ENCODE measurements around the gene RAB21. TPM values are rescaled to one million over a fixed set of nuclear protein-coding genes. Genes with fewer than 3 reads are reported as not detected.

Gene RAB21
- total RNA-seq, 1 donor: 12.7 TPM

- no peak overlapping the region for H3K4me3 ChIP-seq (ENCODE audit: insufficient read depth, low read length)
- H2AFZ ChIP-seq (ENCODE audit: low read length): peak overlapping the region; percentile 69
- no peak overlapping the region for H3K4me2 ChIP-seq (ENCODE audit: insufficient read depth, low read length)
- no peaks in the 10 kb centered on the region for H3K27me3 ChIP-seq (ENCODE audit: insufficient read depth, low read length)
- no peaks in the 10 kb centered on the region for H3K79me2 ChIP-seq (ENCODE audit: insufficient read depth, low read length)
- DNase-seq (ENCODE audit: insufficient read length, low spot score, missing footprints): no peak
- no peaks in the 10 kb centered on the region for H3K9me3 ChIP-seq (ENCODE audit: low read depth, low read length)
- no peak overlapping the region for H3K27ac ChIP-seq (ENCODE audit: low read depth, low read length)
- H3K36me3 ChIP-seq (ENCODE audit: insufficient read depth, low read length): no peaks in the 10 kb centered on the region
- TF ChIP-seq, protein P1, sequence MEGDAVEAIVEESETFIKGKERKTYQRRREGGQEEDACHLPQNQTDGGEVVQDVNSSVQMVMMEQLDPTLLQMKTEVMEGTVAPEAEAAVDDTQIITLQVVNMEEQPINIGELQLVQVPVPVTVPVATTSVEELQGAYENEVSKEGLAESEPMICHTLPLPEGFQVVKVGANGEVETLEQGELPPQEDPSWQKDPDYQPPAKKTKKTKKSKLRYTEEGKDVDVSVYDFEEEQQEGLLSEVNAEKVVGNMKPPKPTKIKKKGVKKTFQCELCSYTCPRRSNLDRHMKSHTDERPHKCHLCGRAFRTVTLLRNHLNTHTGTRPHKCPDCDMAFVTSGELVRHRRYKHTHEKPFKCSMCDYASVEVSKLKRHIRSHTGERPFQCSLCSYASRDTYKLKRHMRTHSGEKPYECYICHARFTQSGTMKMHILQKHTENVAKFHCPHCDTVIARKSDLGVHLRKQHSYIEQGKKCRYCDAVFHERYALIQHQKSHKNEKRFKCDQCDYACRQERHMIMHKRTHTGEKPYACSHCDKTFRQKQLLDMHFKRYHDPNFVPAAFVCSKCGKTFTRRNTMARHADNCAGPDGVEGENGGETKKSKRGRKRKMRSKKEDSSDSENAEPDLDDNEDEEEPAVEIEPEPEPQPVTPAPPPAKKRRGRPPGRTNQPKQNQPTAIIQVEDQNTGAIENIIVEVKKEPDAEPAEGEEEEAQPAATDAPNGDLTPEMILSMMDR (IDR thresholded peaks at IDR 0.05; ENCODE audit: extremely low read depth, low read depth, low read length): no peak
- peaks cover 6% of the 10 kb centered on the region for H3K4me1 ChIP-seq (ENCODE audit: insufficient read depth, low read length)
- H4K20me1 ChIP-seq (ENCODE audit: insufficient read depth, low read length): no peaks in the 10 kb centered on the region
Measured at GRCh38 chr12:71732357-71732712, 22.3 kb upstream of the RAB21 start.

GRCh38 chr12:71737197-71737596 is 17.5 kb upstream of the RAB21 start:
- TF ChIP-seq, protein P1 (IDR thresholded peaks at IDR 0.05; ENCODE audit: extremely low read depth, low read depth, low read length): no peak
- H3K4me1 ChIP-seq (ENCODE audit: insufficient read depth, low read length): no peaks in the 10 kb centered on the region
- no peaks in the 10 kb centered on the region for H3K79me2 ChIP-seq (ENCODE audit: insufficient read depth, low read length)
- H3K36me3 ChIP-seq (ENCODE audit: insufficient read depth, low read length): no peaks in the 10 kb centered on the region
- H3K4me2 ChIP-seq (ENCODE audit: insufficient read depth, low read length): no peak overlapping the region
- H3K9me3 ChIP-seq (ENCODE audit: low read depth, low read length): no peaks in the 10 kb centered on the region
- no peaks in the 10 kb centered on the region for H3K27me3 ChIP-seq (ENCODE audit: insufficient read depth, low read length)
- no peaks in the 10 kb centered on the region for H4K20me1 ChIP-seq (ENCODE audit: insufficient read depth, low read length)
- no peak overlapping the region for H3K4me3 ChIP-seq (ENCODE audit: insufficient read depth, low read length)
- H3K27ac ChIP-seq (ENCODE audit: low read depth, low read length): no peak overlapping the region
- DNase-seq (ENCODE audit: insufficient read length, low spot score, missing footprints): no peak
- H2AFZ ChIP-seq (ENCODE audit: low read length): peak overlapping the region; percentile 56

DNA sequence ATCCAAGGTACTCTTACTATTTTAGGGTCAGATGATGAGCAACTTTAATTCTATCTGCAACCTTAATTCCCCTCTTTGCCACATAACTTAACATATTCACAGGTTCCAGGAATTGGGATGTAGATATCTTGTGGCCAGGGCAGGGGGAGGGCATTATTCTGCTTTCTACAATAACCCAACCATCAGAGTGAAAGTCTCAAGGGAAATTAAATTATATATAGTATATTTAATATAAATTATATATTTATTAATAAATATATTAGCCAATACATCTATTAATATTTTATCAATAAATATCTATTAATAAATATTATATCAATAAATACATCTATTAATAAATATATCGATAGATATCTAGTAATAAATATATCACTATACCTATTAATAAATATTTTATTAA is 11.7 kb upstream of the RAB21 start:
- Histone ChIP-seq H3K4me1 (ENCODE audit: insufficient read depth, low read length) (no peaks in the 10 kb centered on the region), H3K36me3 (ENCODE audit: insufficient read depth, low read length) (no peaks in the 10 kb centered on the region), H2AFZ (ENCODE audit: low read length) (no peak overlapping the region), H3K4me2 (ENCODE audit: insufficient read depth, low read length) (no peak overlapping the region), H3K4me3 (ENCODE audit: insufficient read depth, low read length) (no peak overlapping the region), H3K79me2 (ENCODE audit: insufficient read depth, low read length) (no peaks in the 10 kb centered on the region), H3K9me3 (ENCODE audit: low read depth, low read length) (no peaks in the 10 kb centered on the region), H3K27me3 (ENCODE audit: insufficient read depth, low read length) (peaks cover 2% of the 10 kb centered on the region), H4K20me1 (ENCODE audit: insufficient read depth, low read length) (no peaks in the 10 kb centered on the region), H3K27ac (ENCODE audit: low read depth, low read length) (no peak overlapping the region)
- TF ChIP-seq, protein P1 (IDR thresholded peaks at IDR 0.05; ENCODE audit: extremely low read depth, low read depth, low read length): no peak
- DNase-seq (ENCODE audit: insufficient read length, low spot score, missing footprints): no peak

DNA sequence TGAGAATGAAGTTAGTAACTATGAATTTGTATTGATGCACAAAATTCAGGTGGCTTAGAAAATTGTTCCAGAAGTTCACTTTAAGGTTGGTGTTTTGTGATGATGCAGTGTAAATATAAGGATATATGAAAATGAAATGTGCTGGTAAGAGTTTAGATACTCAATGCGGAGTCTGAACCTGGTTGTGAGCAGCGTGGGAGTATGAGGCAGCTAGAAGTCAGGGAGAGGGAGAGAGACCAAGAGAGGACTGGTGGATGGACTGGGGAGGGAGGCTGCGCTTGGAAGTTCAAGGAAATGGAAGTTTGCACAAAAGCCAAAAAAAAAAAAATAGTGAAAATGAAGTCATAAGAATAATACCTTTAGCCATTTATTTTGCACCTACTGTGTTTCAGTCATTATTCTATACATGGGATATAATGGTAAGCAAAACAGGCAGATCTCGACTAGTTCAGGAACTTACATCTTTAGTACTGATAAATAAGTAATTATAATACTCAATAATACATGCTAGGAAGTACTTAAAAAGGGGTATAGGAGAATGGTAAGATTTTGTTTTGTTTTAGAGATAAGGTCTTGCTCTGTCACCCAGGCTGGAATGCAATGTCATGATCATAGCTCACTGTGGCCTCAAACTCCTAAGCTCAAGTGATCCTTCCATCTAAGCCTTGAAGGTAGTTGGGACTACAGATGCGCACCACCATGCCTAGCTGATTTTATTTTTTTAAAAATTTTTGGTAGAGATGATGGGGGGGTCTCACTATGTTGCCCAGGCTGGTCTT is 10.0 kb upstream of the RAB21 start:
- H3K4me1 ChIP-seq (ENCODE audit: insufficient read depth, low read length): no peaks in the 10 kb centered on the region
- H3K79me2 ChIP-seq (ENCODE audit: insufficient read depth, low read length): no peaks in the 10 kb centered on the region
- no peaks in the 10 kb centered on the region for H4K20me1 ChIP-seq (ENCODE audit: insufficient read depth, low read length)
- H3K4me3 ChIP-seq (ENCODE audit: insufficient read depth, low read length): no peak overlapping the region
- no peak overlapping the region for H3K27ac ChIP-seq (ENCODE audit: low read depth, low read length)
- H3K36me3 ChIP-seq (ENCODE audit: insufficient read depth, low read length): no peaks in the 10 kb centered on the region
- no peak for DNase-seq (ENCODE audit: insufficient read length, low spot score, missing footprints)
- no peak overlapping the region for H3K4me2 ChIP-seq (ENCODE audit: insufficient read depth, low read length)
- H2AFZ ChIP-seq (ENCODE audit: low read length): no peak overlapping the region
- peaks cover 18% of the 10 kb centered on the region for H3K27me3 ChIP-seq (ENCODE audit: insufficient read depth, low read length)
- TF ChIP-seq, protein P1 (IDR thresholded peaks at IDR 0.05; ENCODE audit: extremely low read depth, low read depth, low read length): no peak
- no peaks in the 10 kb centered on the region for H3K9me3 ChIP-seq (ENCODE audit: low read depth, low read length)
